ENCODE measurements around the gene SPRTN.

DNA sequence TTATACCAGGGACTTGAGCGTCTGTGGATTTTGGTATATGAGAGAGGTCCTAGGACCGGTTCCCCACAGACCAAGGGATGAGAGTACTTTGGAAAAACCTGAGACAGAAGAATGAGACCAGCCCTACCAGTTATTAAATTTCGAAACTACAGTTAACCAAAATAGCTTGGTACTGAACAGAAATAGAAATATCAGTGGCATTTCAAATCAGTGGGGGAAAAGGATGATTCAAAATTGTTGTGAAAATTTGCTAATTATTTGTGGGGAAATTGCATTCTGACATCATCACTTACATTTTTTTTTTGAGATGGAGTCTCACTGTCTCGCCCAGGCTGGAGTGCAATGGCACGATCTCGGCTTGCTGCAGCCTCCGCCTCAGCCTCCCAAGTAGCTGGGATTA is 8.6 kb upstream of the SPRTN start:
- TF ChIP-seq POLR2A (IDR thresholded peaks at IDR 0.05; ENCODE audit: low read depth, low read length) = no peak
- TF ChIP-seq POLR2AphosphoS5 (IDR thresholded peaks at IDR 0.05; ENCODE audit: low read depth, low read length) = no peak
- no peak for TF ChIP-seq SPI1 (IDR thresholded peaks at IDR 0.05; ENCODE audit: low read depth, low read length)
- TF ChIP-seq TAF1 (IDR thresholded peaks at IDR 0.05; ENCODE audit: low read depth, low read length) = no peak
- TF ChIP-seq PAX5 (IDR thresholded peaks at IDR 0.05; ENCODE audit: insufficient read depth, low read length, severe bottlenecking) = no peak
- TF ChIP-seq POU2F2 (IDR thresholded peaks at IDR 0.05; ENCODE audit: low read depth, low read length) = no peak

Measured in GM12891 (cell line).